DND-41 (cell line): Measurements from ENCODE around the gene UGT1A5.

ENCODE experiments used
- CTCF ChIP-seq: IDR thresholded peaks from 2 replicates; pipeline ENCODE4 v1.5.1; 2012; ENCODE audit warnings: borderline replicate concordance, low read length, moderate library complexity, mild to moderate bottlenecking; ENCODE audit not compliant: poor library complexity, severe bottlenecking; ENCODE audit errors: extremely low read depth
- EZH2 ChIP-seq: IDR thresholded peaks from 3 replicates; pipeline ENCODE4 v1.6.1; 2012; ENCODE audit warnings: borderline replicate concordance, low read depth, mild to moderate bottlenecking, moderate library complexity, low read length, inconsistent platforms; ENCODE audit not compliant: severe bottlenecking

- no peak for TF ChIP-seq CTCF
- no peak for TF ChIP-seq EZH2
Measured at GRCh38 chr2:233803994-233804393, 91.3 kb downstream of the UGT1A5 start.
